HG02610 (cell line): ENCODE results near the gene CEP131.

Experiments used
- ATAC-seq: cut with Tn5 transposase; IDR thresholded peaks from one replicate; pipeline ENCODE4 v1.9.1; 2021; ENCODE audit warnings: mild to moderate bottlenecking, moderate library complexity; ENCODE audit not compliant: unreplicated experiment

Gene CEP131

DNA sequence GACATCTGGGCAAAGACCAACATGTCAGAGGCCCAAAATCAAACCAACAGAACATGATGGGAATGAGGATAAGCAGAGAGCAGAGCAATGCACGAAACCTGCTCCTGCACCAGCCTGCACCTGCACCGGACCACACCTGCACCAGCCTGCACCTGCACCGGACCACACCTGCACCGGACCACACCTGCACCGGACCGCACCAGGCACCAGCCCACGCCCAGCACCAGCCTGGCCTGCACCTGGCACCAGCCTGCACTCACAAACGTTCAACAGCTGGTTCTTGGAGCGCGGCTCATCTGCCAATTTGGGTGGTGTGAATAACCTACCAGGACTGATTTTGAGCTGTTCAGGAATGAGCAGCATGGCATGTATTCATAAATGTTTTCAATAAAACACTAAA lies 18.2 kb downstream of the CEP131 start:
- ATAC-seq: no peak

DNA sequence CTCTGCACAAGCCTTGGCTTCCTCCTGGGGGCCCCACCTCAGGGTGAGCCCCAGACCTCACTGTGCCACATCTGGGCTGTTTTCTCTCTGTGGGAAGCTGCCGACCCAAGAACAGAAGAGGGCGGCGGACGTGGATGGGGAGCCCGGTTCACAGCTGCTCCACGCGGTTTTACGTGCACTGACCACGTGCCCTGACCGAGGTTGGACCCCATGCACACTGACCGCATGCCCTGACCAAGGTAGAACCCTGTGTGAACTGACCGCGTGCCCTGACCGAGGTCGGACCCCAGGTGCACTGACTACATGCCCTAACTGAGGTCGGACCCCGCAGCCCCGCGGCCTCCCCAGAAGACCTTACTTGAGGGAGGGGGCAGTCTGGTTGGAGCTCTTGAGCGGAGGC lies 19.6 kb downstream of the CEP131 start:
- ATAC-seq: no peak

DNA sequence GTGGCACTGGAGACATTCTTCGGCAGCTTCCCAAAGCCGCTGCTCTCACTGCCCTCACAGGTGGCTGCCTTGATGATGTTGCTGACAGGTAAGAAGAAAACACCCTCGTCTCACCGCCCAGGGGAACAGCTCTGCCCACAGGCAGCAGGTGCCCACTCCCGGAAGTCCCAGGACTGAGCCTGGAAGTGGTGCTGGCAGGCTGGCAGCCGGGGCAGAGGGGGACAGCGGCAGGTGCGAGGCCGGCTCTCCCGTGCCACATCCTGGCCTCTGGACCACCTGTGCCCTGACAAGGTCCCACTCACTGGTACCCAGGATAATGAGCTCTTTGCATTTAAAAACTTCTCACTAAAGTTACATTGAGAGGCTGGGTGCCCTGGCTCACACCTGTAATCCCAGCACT lies 20.4 kb downstream of the CEP131 start:
- no peak for ATAC-seq

DNA sequence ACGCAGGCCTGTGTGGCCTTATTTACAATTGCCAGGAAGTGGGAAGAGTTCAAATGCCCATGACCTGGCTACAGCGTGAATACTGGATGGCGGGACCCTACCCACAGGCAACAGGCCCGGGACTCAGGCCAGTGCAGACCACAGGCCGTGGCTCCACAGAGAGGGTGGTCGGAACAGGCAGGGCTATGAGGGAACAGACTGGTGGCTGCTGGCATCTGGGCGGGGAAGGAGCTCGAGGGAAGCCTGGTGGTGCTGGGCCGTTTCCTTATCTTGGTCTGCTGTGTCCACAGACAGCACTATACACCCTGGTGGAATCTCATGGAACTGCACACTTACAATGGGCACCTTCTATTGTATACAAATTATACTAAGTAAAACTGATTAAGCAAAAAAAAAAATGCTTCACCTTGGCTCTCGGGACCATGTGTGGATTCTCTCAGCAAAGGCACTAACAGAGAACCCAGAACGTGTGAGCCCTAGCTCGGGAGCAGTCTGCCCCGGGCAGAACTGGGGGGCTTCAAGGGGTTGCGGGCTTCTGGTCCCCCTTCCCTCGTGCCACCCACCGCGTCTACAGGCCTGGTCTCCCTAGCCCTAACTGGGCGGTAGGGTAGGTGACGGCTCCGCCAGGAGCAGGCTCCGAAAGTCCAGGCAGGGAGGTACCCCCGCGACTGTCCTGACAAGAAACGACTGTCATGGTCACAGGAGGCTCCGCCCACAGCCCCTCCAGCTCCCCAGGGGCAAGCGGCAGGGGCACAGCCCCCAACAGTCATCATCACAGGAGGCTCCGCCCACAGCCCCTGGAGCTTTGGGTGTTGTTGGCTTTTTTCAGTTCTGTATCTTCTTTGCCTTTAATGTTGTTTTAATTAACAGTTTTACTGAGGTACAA lies 21.8 kb downstream of the CEP131 start:
- ATAC-seq: no peak

- ATAC-seq: no peak
Observed at GRCh38 chr17:81200201-81200600, 22.6 kb downstream of the CEP131 start.

DNA sequence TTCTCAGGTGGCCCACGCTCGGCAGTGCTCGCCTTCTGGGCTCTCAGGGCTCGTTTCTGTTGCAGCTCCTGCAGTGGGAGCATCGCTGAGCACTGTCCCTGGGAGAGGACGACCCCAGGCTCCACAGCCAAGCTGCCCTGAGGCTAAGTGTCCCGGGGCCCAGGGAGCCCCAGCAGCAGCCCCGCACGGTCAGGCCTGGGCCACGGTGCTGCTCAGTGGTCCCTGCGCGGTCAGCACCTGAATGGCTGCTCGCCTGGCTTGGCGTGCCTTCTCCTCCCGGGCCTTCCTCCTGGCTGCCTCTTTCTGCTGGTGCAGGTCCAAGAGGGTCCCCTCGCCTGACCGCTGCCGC lies 23.3 kb downstream of the CEP131 start:
- no peak for ATAC-seq

GRCh38 chr17:81198826-81199481 lies 23.8 kb downstream of the CEP131 start:
- ATAC-seq: no peak

DNA sequence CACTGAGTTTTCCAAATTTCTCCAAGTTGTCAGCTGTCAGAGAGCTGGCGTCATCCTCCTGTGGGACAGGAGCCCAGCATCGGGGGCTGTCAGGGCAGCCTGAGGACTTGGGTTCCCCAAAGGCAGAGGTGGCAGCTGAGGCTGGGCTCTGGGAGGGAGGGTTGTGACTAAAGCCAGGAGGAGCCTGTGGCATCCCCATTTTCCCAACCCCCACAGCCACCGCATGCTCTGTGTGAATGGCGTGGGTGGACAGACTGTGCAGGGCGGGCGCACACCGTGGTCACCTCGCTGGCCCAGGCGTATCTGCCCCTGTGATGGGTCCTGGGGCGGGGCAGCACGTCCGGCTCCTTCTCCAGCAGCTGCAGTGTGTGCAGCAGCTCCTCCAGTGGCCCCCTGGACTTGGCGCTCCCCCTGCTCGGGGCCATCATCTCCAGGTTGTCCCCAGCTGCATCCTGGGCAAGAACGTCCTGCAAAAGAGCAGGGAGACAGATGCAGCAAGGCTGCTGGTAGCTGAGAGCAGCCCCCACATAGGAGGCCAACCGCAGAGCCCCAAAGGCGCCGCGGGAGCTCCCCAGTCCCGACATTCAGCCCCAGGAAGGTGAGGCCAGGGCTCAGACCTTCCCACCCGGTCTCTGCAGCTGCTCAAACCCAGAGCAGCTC lies 24.8 kb downstream of the CEP131 start:
- no peak for ATAC-seq

- no peak for ATAC-seq
Observed at GRCh38 chr17:81197409-81197795, 25.4 kb downstream of the CEP131 start.

- ATAC-seq: no peak
Observed at GRCh38 chr17:81196505-81197408, 26.0 kb downstream of the CEP131 start.

- no peak for ATAC-seq
Observed at GRCh38 chr17:81195941-81196495, 26.7 kb downstream of the CEP131 start.

GRCh38 chr17:81194941-81195901 lies 27.5 kb downstream of the CEP131 start:
- ATAC-seq: no peak

DNA sequence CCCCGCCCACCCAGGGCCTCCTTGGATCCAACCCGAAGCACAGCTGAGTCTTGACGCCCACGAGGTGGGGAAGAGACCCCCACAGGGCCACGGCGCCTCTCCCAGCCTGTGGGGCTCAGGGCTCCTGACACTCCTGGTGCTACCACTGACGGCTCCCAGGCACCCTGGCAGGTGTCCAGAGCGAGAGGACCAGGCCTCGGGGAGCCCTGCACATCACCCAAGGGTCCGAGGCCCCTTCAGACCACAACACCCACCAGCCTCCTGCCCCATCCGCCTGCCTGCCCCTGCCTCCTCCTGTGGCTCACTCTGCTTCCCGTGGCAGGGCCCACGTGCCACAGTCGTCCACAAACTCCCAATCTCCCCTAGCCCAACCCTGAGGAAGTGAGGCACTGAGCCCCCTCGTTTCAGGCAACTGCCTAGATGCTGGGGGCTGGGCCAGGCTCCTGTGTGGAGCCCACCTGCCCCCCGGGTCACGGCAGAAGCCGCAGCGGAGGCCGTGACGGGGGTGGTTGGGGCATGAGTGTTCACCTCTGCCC lies 28.5 kb downstream of the CEP131 start:
- ATAC-seq: no peak

GRCh38 chr17:81193470-81194224 lies 29.1 kb downstream of the CEP131 start:
- ATAC-seq: no peak

DNA sequence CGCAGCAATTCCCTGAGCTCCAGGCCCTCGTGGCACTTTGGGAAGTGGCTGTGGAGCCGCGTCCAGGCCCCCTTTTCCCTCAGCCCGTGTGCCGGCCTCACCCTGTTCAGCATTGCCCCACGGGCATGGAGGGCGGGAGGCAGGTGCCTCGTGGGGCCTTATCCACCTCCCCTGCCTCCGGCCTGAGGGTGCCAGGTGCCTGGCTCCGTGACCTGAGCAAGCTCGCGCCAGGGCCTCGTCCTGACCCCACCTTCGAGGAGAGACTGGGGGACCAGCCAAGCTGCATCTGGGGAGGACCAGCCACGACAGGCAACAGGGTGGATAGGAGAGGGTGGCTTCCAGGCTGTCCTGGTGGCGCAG lies 29.7 kb downstream of the CEP131 start:
- ATAC-seq: no peak

DNA sequence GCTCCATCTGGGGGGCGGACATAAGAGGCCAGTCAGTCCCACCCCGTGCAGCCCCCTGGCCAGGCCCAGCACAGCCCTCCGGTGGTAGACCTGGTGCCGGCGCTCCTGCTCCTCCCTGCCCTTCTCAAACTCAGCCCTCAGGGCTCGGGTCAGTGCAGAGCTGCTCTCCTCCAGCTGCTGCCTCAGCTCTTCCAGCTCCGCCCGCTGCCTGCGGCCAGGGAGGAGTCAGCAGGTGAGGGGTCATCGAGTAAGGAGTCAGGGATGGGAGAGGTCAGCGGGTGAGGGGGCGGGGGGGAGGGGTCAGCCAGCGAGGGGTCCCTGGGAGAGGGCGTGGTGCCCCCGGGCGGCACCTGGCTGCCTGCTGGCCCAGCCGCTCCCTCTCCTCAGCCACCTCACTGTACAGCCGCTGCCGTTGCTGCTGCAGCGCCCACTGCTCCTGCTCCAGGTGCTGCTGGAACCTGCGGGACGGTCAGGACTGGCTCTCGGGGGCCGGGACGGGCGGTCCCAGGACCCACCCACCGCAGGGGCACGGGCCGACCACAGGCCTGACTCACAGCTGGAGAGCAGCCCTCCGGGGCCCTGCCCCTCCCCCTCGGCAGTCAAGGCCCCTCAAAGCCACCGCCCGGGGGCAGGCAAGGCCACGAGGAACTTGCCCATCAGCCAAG lies 30.2 kb downstream of the CEP131 start:
- ATAC-seq: no peak

DNA sequence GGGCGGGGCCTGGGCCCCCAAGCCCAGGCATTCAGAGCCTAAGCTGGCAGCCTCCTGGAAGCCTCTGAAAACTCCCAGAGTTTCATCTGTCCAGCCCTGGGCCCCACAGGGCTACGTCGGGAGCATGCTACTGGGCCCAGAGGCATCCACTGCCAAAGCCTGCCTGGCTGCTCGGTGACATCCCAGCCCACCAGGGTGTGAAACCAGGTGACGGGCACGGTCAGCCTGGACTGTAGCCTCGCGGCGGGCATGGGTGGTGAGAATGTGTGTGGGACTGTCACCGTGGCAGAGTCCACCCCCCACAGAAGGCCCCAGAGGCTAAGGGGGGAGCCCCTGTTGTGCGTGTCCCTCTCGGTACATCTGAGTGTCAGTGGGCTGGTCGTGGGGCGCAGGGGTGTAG lies 31.1 kb downstream of the CEP131 start:
- no peak for ATAC-seq

GRCh38 chr17:81191116-81191515 lies 31.6 kb downstream of the CEP131 start:
- no peak for ATAC-seq
